Measurements from ENCODE around the gene GSTM2.

- TF ChIP-seq CTCF (IDR thresholded peaks at IDR 0.05), result no peak
- no peak for TF ChIP-seq POLR2A (IDR thresholded peaks at IDR 0.05)
Measured at GRCh38 chr1:109687641-109688499, 20.0 kb downstream of the GSTM2 start, which contains the start of gene GSTM1.

All from testis (tissue), 2 donors.